Measurements from ENCODE around the gene CELF6.
A peak's percentile ranks its signal among the peaks of the same experiment; 100 is the strongest.
"Not testable (repeated sequence)": the region's sequence is repeated elsewhere in the genome, so short reads cannot be mapped to it uniquely, and the experiment has no call there.

CELF6 gene

GRCh38 chr15:72315706-72316370, 4.1 kb downstream of the CELF6 start:
- no peak for DNase-seq (ENCODE audit: low spot score)

- no peak for DNase-seq (ENCODE audit: low spot score)
Measured at GRCh38 chr15:72313881-72314280, 6.1 kb downstream of the CELF6 start.

- no peak for DNase-seq (ENCODE audit: low spot score)
Measured at GRCh38 chr15:72313448-72313840, 6.5 kb downstream of the CELF6 start.

- peak; percentile 48 for DNase-seq (ENCODE audit: low spot score)
Measured at GRCh38 chr15:72312605-72313447, 7.1 kb downstream of the CELF6 start.

- DNase-seq (ENCODE audit: low spot score): no peak
Measured at GRCh38 chr15:72307026-72307425, 12.9 kb downstream of the CELF6 start.

- no peak for DNase-seq (ENCODE audit: low spot score)
Measured at GRCh38 chr15:72306211-72306785, 13.7 kb downstream of the CELF6 start.

GRCh38 chr15:72304596-72304995, 15.4 kb downstream of the CELF6 start:
- DNase-seq (ENCODE audit: low spot score): no peak

GRCh38 chr15:72302955-72303354, 17.0 kb downstream of the CELF6 start:
- DNase-seq (ENCODE audit: low spot score): no peak

- no peak for DNase-seq (ENCODE audit: low spot score)
Measured at GRCh38 chr15:72289597-72290325, 30.2 kb downstream of the CELF6 start.

GRCh38 chr15:72288796-72289596, 31.0 kb downstream of the CELF6 start:
- no peak for DNase-seq (ENCODE audit: low spot score)

- DNase-seq (ENCODE audit: low spot score): no peak
Measured at GRCh38 chr15:72285927-72286516, 33.9 kb downstream of the CELF6 start.

- no peak for DNase-seq (ENCODE audit: low spot score)
Measured at GRCh38 chr15:72285402-72285801, 34.6 kb downstream of the CELF6 start.

- DNase-seq (ENCODE audit: low spot score): no peak
Measured at GRCh38 chr15:72284781-72285180, 35.2 kb downstream of the CELF6 start.

- DNase-seq (ENCODE audit: low spot score): no peak
Measured at GRCh38 chr15:72281713-72282112, 38.2 kb downstream of the CELF6 start.

GRCh38 chr15:72280751-72281150, 39.2 kb downstream of the CELF6 start:
- DNase-seq (ENCODE audit: low spot score): no peak

- no peak for DNase-seq (ENCODE audit: low spot score)
Measured at GRCh38 chr15:72278737-72279136, 41.2 kb downstream of the CELF6 start.

GRCh38 chr15:72276326-72276700, 43.6 kb downstream of the CELF6 start:
- no peak for DNase-seq (ENCODE audit: low spot score)

GRCh38 chr15:72275635-72276325, 44.2 kb downstream of the CELF6 start:
- DNase-seq (ENCODE audit: low spot score): not testable (repeated sequence)

GRCh38 chr15:72272997-72273352, 47.0 kb downstream of the CELF6 start:
- no peak for DNase-seq (ENCODE audit: low spot score)

GRCh38 chr15:72272213-72272996, 47.6 kb downstream of the CELF6 start, which contains the start of gene PARP6:
Gene PARP6 (minus strand): TSS chr15:72272554. CDS start chr15:72267477, 5,077 bp downstream.
- peak; percentile 12 for DNase-seq (ENCODE audit: low spot score)
